Measurements from ENCODE around the gene SFMBT2.

The SFMBT2 gene

GRCh38 chr10:7293378-7293920 lies 117.4 kb downstream of the SFMBT2 start:
- DNase-seq: no peak

DNA sequence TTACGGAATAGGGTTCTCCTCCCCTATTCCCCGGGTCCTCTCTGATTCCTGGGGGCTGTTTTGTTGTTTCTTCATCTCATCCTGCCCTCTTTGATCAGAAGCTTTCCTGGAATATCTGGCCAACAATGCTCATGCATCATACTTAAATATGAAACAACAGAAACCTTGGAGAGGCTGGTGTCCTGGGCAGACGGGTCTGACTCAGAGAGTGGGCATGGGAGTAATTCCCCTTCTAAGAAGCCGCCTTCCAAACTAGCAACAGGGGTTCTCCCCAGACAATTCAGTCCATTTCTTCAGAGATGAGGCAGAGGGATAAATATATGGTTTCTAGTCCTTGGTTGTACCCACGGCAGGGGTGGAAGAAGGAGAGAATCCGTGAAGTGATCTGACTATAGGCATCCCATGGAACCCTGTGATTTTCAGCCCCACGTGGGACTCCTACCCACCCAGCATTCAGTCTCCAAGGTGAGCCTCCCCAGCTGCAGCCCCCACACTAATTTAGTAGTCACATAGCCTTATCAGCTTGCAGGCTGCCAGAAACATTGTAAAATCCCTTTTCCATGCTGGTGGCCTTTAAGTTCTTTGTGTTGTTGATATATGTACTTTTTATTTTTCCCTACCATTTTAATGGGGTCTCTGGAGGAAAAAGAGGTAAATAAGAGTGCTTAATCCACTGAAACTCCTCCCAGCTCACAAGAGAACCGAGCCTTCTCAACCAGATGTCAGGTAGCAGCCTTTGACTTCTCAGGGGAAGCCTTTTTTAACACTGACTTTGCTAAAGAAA lies 119.2 kb downstream of the SFMBT2 start:
- DNase-seq: no peak

DNA sequence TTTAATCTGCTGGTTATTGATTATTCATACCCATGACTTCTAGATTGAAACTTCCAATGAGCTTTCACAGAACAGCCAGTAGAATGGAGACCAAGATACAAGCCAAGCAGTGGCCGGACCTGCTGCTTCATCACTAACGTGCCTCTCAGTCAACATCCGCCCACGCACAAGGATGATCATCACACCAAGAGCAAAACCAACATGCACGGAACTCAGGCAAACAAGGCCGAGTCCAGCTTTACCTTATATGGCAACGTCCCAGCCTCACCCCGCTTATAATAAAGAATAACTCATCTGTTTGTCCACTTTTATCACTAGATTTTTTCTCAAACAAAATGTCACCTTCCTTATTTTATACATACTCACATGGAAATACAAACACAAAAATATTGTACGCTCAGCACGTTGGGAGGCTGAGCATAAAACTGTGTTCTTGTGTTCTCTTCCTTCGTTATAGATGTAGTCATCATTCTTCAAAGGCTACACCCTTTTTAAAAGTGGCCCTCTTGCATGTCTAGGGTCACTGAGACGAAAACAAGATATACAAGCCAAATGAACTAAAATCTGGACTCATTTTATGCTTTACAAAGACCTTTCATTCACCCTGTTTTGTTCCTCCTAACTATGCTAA lies 122.7 kb downstream of the SFMBT2 start:
- DNase-seq: no peak

GRCh38 chr10:7287377-7287776 lies 123.5 kb downstream of the SFMBT2 start:
- DNase-seq: no peak

DNA sequence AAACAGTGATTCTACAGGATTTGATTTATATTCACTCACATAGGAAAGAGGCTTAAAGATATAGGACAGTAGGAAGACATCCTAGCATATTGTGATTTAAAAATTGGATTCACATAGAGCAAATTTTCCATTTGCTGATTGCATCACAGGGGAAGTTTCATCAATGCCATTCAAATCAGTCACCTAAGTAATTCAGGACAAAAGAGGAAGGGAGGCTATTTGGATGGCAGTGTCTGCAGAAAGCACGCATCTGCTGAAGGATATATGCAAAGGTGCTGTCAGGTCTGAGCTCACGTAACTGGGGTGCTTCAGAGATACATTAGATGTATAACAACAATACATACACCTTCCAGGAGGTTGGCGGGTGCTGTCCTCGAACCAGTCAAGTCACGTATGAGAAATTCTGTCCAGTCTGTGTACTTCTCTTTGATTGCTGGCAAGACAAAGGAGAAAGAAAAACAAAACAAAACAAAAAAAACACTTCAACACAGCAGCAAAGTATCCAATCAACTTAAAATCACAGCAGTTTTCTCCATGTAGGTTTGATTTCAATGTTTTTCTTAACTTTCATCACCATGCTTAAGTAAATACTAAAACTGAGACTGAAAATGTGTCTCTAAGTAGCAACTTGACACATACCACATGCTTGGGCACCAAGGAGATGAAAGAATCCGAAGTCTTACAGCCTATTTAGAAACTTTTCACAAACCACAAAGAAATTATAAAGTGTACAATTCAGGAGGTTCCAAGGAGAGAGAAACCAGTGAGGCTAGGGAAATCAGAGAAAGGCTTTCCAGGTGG lies 125.1 kb downstream of the SFMBT2 start:
- no peak for DNase-seq

DNA sequence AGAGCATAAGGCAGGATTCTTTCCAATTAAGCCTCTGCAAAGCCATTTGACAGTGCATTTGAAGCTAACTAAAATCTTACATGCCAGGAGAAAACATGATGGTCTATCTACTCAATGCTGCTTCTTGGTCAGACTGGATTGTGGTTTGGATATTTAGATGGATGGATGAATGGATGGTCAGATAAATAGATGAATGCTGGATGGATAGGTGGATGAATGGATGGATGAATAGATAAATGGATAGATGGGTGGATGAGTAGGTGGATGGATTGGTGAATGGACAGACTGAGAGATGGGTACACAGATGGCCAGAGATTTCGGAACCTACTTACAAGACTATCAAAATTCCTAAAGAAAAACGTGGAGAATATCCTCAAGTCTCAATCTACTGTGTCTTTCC lies 127.6 kb downstream of the SFMBT2 start:
- no peak for DNase-seq

- DNase-seq: no peak
Measured at GRCh38 chr10:7282457-7282856, 128.4 kb downstream of the SFMBT2 start.

- no peak for DNase-seq
Measured at GRCh38 chr10:7281429-7281828, 129.4 kb downstream of the SFMBT2 start.

DNA sequence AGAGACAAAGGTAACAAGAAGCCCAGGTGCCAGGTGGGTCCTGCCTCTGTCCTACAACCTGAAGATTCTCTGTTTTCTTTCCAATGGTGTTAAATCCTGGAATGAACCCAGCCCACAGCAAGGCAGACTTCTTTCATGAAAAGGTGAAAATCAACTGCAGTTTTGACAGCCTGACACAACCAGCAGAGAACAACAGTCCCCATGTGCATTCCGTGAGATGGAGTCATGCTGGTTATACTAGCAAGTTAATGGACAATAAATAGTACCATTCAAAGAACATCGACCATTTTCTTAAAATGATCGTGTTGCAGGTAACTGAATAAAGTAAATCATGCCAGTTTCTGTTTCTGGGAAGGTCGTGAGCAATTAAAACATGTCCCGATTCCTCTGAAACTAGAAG lies 131.5 kb downstream of the SFMBT2 start:
- no peak for DNase-seq

DNA sequence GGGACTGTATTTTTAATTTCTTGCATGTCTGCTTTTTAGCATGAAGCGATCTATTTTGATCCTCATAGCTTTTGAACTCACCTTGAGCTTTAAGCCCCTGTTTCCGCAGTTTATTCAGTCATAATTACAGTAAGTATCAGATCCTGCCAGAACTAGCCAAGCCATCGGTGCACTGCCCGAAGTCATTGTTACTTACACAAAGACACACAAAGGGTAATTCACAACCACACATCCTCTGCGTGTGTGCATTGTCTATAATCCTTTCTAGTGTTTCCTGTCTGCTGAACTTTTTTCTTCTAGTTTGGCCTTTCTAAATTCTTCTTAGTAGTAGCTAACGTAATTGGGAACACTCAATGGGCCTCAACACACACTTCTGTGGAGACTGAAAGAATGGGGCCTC lies 133.0 kb downstream of the SFMBT2 start:
- no peak for DNase-seq

- no peak for DNase-seq
Measured at GRCh38 chr10:7277432-7277831, 133.4 kb downstream of the SFMBT2 start.

DNA sequence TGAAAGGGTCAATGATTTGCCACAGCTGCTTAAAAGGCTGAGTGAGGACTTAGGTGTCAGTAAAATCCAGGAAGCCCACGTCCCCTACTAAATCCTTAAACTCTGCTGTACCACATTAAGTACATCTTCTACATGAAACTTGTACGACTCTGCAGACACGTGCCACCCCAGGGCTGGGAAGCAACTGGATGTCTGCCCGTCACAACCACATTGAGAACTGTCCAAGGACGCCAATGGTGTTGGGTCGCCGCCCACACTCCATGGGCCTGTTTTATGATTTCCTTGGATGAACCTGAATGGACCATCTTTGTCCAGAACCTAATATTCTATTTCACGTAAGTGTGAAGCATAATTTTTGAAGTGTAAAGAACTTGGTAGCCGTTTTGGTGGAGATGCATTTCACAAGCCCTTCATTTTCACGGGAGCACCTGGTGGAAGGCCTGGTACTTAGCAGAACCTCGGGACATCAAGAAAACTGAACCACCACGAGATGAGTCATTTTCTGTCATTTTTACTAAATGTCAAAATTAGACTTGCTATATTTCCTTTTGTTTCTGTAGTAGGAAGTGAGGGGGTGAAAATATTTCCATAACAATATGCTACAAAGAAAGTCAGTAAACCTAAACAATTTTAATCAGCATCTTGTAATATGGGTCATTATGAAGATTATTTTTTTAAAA lies 134.9 kb downstream of the SFMBT2 start:
- DNase-seq: no peak

- no peak for DNase-seq
Measured at GRCh38 chr10:7274293-7274692, 136.5 kb downstream of the SFMBT2 start.

- no peak for DNase-seq
Measured at GRCh38 chr10:7272008-7272407, 138.8 kb downstream of the SFMBT2 start.

- no peak for DNase-seq
Measured at GRCh38 chr10:7269988-7270387, 140.8 kb downstream of the SFMBT2 start.

- DNase-seq: peak; percentile 15
Measured at GRCh38 chr10:7267142-7267541, 143.7 kb downstream of the SFMBT2 start.

DNA sequence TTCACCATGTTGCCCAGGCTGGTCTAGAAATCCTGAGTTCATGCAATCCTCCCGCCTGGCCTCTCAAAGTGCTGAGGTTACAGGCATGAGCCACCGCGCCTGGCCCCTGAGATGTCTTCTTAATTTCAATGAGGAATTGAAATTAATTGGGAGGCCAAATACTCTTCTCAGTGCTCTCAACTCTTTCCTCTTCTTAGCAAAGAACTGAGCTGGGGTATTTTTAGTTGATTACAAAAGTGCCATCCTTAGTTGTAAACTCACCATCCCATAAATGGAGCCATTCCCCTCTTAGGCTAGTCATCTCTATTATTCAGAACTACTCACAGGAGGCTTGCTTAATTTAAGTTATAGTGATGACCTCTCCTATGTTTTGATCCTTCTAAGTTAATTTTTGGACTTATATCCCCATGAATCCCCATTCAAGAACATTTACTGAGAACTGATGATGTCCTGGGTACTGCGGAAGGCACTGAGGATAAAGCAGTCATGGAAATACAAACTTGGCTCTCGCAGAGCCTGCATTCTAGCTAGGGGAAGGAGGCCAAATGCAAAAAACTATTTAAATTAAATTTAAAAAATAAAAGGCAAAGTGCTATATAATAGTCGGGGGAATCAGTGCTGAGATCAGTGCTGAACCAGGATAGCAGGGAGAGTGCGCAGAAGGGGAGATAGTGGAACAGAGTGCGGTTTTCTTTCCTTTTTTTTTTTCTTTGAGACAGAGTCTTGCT lies 145.3 kb downstream of the SFMBT2 start:
- DNase-seq: no peak

- no peak for DNase-seq
Measured at GRCh38 chr10:7264313-7264756, 146.5 kb downstream of the SFMBT2 start.

DNA sequence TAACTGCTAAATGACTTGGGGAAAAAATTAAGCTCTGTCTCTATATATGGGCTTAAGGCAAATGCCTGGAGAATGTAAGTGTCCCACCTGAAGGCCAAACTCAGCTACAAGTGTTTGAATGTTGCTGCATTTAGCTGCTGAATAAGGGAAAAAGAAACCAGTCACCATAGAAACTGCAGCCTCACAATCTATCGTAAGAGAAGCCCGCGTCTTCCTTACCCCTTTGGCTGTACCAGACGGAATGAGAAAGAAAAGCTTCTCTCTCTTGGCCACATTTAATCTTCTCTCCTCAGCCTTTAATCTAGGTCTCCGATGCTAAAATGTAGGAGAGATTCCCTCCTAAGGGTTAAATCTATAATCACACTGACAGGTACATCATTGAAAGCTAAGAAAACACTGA lies 147.2 kb downstream of the SFMBT2 start:
- DNase-seq: no peak

GRCh38 chr10:7261351-7261750 lies 149.5 kb downstream of the SFMBT2 start:
- no peak for DNase-seq

GRCh38 chr10:7260912-7261311 lies 149.9 kb downstream of the SFMBT2 start:
- DNase-seq: peak; percentile 38

DNA sequence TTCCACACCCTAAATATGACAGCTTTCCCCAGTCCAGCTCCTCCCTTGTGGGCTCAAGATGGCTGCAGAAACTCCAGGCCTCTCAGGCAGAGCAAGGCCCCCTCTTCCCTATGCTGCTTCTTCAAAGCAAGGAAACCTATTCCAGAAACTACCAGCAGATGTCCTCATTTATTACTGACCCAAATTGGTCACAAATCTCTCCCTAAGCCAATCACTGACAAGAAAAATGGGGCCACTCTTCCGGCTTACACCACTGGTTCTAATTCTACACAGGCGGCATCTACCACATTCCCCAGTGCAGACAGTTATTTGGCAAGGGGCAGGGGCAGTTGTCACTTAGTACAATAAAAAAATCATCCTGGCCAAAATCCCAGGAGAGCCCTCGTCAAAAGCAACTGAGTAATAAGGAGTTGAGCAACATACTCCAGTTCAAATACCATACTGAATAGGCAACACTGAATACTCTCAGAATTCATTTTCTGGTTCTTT lies 150.4 kb downstream of the SFMBT2 start:
- DNase-seq: no peak
